Kidney glomerular epithelial cell (primary cell): Measurements from ENCODE around the gene PNRC1.
"Not testable (repeated sequence)": the region's sequence is repeated elsewhere in the genome, so short reads cannot be mapped to it uniquely, and the experiment has no call there.

Source experiments
- DNase-seq: peaks from one replicate; lab custom pipeline; 2025; lab: John Stamatoyannopoulos, UW

Gene PNRC1

GRCh38 chr6:89080281-89081128, at the start of gene PNRC1:
Gene PNRC1, plus strand, starts transcription at chr6:89080751. Its CDS starts 144 bp downstream, at chr6:89080895.
- peak; percentile 98 for DNase-seq

DNA sequence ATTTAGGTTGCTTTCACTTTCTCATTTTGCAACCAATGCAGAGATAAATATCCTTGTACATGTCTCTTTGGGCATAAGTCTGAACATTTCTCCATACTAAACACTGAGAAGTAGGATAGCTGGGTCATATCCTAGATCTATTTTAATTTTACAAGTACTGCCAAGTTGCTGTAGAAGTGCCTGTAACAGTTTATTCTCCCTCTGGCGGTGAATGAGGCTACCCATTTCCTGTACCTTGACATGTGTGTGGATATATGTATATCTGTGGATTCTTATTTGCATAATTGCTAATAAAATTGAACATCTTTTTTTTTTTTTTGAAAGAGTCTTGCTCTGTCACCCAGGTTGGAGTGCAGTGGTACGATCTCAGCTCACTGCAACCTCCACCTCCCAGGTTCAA, 48.0 kb upstream of the PNRC1 start:
- no peak for DNase-seq

DNA sequence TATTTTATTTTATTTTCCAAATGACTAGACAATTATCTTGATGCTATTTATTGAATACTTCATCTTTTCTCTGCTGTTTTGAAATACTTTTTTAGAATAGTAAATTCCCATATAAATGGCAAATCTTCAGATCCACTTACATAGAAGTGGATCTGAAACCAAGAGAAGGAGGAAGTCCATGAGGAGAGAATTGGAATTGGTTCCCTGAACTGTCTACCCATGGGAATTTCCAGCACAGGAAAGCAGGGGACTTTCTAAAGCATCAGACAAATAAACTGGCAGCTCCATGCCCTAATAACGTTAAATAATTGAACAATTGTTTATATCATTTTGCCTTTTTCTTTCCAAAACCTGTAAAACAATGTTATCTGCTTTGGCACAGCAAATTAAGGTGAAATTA, 47.1 kb upstream of the PNRC1 start:
- no peak for DNase-seq

DNA sequence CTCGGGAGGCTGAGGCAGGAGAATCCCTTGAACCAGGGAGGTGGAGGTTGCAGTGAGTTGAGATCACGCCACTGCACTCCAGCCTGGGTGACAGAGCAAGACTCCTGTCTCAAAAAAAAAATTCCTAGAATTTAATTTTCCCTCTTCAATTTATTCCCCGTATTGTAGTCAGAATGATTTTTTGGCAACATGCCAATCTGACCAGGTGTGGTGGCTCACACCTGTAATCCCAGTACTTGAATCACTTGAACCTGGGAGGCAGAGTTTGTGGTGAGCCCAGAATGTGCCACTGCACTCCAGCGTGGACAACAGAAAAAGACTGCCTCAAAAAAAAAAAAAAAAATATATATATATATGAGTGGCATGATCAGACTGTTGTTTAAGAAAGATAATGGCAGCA, 46.4 kb upstream of the PNRC1 start:
- DNase-seq, result not testable (repeated sequence)

- peak; percentile 40 for DNase-seq
Measured at GRCh38 chr6:89034586-89035251, 45.8 kb upstream of the PNRC1 start.

DNA sequence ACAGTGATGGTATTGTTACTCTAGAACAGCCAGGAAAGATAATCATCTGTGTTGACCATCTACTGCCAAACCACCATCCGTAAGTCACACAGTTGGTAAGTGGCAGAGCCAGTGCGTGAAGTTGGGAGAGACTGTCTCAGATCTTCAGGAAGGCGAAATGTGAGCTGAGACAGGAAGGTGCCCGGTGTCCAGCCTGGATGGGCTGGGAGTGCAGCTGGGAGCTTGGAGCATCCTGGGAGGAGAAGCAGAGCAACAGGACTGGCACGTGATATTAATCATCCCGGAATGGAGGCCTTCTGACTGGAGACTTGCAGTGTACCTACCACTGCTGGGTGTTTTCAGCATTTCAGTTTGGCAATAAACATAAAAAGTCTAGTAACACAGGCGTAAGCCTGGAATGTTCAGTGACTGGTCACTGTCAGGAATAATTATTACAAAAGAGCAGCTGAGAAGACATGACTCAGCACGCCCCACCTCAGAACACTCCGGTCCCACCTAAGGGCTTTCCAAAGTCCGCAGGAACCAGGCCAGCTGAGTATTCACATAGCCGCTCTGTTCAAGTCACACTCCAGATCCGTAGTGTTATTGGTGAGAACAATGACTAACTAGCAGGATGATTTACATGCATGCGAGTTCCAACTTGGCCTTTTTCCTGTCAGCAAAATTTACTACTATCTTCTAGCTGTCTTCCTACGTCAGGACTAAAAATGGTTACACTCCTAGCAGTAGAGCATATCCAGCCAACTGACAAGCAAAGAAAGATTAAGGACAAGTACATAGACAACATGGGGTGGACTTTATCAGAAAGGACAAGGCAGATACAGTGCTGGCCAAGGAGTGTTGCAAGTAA, 45.1 kb upstream of the PNRC1 start:
- peak; percentile 99 for DNase-seq

- no peak for DNase-seq
Measured at GRCh38 chr6:89037141-89037900, 43.2 kb upstream of the PNRC1 start.

DNA sequence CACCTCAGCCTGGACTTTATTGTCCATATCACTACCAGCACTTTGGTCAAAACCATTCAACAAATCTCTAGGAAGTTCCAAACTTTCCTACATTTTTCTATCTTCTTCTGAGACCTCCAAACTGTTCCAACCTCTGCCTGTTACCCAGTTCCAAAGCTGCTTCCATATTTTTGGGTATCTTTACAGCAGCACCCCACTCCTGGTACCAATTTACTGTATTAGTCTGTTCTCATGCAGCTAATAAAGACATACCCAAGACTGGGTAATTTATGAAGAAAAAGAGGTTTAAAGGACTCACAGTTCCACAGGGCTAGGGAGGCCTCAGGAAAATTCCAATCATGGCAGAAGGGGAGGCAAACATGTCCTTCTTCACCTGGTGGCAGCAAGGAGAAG, 42.7 kb upstream of the PNRC1 start:
- DNase-seq, result not testable (repeated sequence)

- no peak for DNase-seq
Measured at GRCh38 chr6:89042664-89043063, 37.9 kb upstream of the PNRC1 start.

DNA sequence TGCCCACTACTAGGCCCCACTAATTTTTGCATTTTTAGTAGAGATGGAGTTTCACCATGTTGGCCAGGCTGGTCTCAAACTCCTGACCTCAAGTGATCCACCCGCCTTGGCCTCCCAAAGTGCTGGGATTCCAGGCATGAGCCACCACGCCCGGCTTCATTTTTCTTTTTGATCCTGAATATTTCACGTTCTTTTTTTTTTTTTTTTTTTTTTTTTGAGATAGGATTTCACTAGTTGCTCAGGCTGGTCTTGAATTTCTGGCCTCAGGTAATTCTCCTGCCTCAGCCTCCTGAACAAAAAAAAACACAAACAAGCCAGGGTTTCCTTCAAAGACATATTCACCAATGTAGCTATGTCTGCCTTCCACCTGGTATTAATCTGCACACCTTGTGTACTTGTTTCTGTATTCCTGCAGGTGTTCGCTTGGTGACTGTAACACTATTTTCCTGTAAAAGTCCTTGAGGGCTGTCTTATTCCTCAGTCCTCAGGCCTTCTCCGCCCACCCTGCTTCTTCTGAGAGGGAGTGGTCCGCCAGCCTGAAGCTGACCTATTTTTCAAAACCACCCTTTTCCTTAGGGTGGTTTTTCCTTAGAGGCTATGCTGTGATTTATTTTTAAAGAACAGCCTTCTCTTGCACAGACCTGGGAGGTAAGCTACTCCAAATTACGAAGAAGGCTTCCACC, 36.1 kb upstream of the PNRC1 start:
- DNase-seq, result no peak

- DNase-seq, result no peak
Measured at GRCh38 chr6:89045011-89045387, 35.6 kb upstream of the PNRC1 start.

DNA sequence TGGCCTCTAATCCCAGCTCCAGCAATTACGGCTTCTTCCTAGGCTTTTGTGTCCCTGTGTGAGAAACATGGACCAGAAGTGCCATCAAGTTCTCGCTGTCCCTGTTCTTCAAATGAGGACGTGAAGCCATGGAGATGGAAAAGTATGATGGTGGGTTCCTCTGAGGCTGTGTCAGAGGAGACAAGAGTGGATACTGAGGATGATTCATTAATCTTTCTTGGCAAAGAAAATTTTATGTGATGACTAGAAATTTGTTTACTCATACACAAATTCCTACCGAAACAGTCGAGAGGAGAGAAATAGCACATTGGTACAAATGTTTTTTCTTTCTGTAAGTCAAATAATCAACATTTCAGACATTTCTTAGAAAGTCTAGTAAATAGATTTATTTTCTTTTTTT, 35.0 kb upstream of the PNRC1 start:
- no peak for DNase-seq

- DNase-seq, result no peak
Measured at GRCh38 chr6:89047473-89047872, 33.1 kb upstream of the PNRC1 start.

DNA sequence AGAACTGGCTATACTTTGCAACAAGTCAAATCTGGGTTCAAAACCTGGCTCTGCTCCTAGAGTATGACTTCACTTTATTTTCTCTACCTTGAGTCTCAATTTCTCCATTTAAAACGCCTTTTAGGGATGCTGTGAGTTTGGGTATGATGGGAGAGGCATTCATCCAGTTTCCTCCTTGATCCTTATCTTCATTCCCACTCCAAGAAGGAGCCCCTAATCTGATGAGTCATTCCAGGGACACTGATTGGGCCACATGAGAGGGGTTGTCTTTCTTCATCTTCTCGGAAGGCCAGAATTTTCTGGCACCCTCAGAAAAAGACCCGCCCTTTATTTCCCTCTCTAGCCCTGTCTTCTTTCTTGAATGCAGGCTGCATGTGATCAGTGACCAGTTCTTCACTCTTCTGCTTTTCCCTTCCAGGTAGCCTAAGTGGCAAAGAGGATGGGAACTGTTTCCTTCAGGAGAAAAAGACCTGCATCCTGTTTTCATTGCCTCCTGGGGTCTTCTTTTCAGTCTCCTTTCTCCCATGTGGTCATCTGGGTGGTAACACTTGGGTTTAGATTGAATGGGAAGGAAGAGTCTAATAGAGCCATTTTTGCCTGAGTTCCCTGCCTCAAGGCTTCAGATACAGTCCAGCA, 32.1 kb upstream of the PNRC1 start:
- no peak for DNase-seq

GRCh38 chr6:89048985-89049384, 31.6 kb upstream of the PNRC1 start:
- no peak for DNase-seq

- no peak for DNase-seq
Measured at GRCh38 chr6:89050155-89050554, 30.4 kb upstream of the PNRC1 start.

- DNase-seq, result no peak
Measured at GRCh38 chr6:89050697-89051096, 29.9 kb upstream of the PNRC1 start.

GRCh38 chr6:89051676-89052075, 28.9 kb upstream of the PNRC1 start:
- no peak for DNase-seq

GRCh38 chr6:89054208-89054607, 26.3 kb upstream of the PNRC1 start:
- DNase-seq, result no peak

DNA sequence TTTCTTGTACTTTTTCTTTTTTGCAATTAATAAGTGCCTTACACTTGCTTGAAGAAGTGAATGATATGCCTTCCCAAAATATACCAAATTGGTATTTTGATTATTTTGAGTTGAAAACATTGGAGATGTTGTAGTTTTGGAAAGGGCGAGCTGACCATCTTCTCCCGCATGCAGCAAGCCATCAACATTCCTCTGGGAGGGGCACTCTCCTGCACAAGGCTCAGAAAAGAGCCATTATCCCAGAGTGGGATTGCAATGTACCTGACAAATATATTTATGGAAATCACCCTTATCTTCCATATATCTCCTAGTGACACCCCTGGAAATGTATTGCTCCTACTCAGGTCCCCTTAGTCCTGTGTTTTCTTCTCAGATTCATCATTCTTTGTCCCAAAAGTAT, 22.8 kb upstream of the PNRC1 start:
- no peak for DNase-seq

GRCh38 chr6:89058627-89059026, 21.9 kb upstream of the PNRC1 start:
- DNase-seq, result no peak
